ENCODE data around the gene GOLGA3.
"Not testable (repeated sequence)": the region's sequence is repeated elsewhere in the genome, so short reads cannot be mapped to it uniquely, and the experiment has no call there.

The GOLGA3 gene

DNA sequence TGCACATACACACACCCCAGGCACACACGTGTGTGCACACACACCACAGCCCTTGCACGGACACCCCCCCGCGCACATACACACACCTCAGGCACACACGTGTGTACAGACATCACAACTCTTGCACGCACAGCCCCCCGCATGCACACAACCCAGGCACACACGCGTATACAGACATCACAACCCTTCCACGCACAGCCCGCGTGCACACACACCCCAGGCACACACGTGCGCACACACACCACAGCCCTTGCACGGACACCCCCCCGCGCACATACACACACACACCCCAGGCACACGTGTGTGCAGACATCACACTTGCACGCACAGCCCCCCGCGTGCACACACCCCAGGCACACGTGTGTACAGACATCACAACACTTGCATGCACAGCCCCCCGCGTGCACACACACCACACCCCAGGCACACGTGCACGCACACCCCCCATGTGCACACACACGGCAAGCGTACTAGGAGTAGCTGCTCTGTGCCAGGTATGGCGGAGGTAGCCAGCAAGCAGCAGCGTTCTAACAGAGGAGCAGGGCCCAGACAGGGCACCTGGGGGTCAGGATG is 48.8 kb downstream of the GOLGA3 start:
- DNase-seq (ENCODE audit: low read depth in 3 of 3), result no peak

DNA sequence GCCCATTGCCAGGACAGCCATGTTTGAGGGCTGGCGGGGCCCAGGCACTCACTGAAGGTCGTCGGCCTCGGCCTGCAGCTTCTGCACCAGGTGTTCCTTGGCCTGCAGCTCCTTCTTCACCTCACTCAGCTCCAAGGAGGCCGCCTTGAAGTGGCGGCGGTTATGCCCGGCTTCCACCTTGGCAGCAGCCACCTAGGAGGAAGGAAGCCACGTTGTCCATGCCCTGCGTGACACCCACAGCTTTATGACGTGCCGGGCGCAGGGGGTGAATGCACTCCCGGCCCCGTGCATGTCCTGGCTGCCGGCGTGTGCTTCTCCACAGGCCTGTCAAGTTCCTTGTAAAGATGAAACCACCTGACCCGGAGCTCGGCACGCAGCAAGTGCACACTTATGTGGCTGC is 51.1 kb downstream of the GOLGA3 start:
- DNase-seq (ENCODE audit: low read depth in 3 of 3), result no peak

DNA sequence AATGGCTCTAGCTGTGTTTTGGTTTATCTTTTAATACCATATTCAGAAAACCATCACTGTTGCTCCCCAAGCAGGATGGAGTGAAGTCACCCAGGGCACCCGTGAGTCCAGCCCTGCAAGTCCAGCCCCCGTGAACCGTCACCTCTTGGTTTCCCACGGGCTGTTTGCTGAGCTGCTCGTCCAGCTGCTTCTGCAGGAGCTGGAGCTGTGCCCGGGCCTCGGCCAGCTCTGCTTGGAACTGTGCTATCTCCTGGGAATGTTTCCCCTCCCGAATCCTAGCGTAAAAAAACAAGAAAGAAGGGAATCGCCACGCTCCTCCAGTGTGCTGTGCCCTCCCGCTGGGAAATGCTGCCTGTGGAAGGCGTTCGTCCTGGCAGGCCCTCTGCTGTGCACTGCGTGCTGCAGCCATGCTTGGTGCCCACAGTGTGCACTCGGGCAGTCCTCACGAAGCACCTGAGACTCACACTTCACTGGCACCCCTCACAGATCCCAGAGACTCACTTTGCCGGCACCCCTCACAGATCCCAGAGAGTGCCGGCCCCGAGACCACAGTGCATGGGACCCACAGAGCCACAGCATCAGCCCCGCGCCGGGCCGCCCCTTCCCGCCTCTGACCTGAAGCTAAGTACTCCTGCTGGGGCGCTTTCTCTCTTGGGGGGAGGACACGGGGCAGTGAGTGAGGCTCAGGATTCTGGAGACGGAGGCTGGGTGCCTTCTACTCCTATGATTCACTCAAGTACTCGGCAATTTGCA is 51.7 kb downstream of the GOLGA3 start:
- DNase-seq (ENCODE audit: low read depth in 3 of 3), result no peak

DNA sequence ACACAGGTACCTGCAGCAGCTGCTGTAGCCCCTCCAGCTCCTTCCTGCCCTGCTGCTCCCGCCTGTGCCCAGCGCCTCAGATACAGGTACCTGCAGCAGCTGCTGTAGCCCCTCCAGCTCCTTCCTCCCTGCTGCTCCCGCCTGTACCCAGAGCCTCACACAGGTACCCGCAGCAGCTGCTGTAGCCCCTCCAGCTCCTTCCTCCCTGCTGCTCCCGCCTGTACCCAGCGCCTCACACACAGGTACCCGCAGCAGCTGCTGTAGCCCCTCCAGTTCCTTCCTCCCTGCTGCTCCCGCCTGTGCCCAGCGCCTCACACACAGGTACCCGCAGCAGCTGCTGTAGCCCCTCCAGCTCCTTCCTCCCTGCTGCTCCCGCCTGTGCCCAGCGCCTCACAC is 52.4 kb downstream of the GOLGA3 start:
- not testable (repeated sequence) for DNase-seq (ENCODE audit: low read depth in 3 of 3)

DNA sequence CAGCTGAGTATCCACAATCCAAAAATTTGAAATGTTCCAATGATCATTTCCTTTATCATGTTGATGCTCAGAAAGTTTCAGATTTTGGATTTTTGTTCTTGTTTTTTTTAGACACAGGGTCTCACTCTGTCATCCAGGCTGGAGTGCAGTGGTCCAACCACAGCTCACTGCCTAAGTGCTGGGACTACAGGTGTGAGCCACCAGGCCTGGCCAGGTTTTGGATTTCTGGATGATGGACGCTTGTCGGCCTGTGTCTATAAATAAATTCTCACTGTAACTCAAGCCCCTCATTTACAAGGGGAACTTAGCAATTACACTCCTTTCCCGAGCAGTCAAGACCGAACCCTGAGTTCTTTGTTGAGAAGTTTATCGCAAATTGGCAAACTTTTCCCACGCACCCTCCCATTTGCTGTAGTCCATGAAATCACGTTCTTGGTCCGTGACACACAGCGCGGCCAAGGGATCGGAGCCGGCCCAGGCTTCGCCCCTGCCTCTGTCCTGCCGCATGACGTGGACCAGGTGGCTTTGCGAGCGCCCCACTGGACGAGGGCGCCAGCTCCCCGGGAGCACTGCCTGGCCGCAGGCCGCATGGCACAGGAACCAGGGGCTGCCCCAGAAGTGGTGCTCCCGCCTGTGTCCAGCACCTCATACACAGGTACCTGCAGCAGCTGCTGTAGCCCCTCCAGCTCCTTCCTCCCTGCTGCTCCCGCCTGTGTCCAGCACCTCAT is 53.0 kb downstream of the GOLGA3 start:
- no peak for DNase-seq (ENCODE audit: low read depth in 3 of 3)

DNA sequence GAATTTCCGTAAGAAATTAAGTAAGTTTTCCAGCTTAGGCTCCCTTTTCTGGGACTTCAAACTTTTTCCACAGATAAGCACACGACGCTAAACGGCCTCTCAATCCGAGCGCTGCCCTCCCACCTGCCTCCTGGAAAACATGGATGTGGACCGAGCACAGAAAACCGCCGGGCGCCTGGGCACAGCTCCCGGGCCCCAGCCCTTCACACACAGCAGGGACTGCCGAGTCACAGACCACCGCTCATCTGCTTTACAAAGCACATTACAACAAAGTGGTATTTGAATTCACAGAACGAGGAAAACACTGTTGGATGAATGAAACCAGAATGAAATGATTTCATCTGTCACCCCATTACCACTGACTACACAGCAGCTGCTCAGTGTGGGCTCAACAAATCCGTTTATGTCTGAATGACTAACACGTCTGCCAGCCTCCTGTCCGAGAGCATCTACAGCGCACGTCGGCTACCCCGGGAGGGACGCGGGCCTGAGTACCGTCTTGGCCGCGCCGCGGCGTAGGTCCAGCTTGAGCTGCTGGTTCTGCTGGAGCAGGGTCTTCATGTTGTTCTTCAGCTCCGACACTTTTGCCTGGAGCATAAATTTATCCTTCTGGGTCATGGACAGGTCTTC is 53.9 kb downstream of the GOLGA3 start:
- DNase-seq (ENCODE audit: low read depth in 3 of 3), result no peak

DNA sequence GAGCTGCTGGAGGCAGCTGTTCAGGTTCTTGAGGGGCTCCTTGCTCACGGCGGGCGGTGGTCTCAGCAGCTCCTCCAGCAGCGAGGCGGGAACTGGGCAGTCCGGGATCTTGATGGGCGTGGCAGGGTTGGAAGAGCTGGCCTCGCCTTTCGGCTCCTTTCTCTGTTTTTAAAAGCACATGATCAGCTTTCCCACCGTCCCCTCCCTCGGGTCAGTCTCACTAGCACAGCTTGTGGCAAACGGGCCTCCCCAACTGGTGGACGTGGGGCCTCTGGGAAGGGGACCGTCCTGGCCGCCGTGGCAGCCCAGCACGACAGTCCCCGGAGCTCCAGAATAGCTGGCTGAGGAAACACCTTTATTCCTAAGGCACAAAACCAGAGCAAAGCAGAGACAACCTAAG is 54.5 kb downstream of the GOLGA3 start:
- no peak for DNase-seq (ENCODE audit: low read depth in 3 of 3)

DNA sequence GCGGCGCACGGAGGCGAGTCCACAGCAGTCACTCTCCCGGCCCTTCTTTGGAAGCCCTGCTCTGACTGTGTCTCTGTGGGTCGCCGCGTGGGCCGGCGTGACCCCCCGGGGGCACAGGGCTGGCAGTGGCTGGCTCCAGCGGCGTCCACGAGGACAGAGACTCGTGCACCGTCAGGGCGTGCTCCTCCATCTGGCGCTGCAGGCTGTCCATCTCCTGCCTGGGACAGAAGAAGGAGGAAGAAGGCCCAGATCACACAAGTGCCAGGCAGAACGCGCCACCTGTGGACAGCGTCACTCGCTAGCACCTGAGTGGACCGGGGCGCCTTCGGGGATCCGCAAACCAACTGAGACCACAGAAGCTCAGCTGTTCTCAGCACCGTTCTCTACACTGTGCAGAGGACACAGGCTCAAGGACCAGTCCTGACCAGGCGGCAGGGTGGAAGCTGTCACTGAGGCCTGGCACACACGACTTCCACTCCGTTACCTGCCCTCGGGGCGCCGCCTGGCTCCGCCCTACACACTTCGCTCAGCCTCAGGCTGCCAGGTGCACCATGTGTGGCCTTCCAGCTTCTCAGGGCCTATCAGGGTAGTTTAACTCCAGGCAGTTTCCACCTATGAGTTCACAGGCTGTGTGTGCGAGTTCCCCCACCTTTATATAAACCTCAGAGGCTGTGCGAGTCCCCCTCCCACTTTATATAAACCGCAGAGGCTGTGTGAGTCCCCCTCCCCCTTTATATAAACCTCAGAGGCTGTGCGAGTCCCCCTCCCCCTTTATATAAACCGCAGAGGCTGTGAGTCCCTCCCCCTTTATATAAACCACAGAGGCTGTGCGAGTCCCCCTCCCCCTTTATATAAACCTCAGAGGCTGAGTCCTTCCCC is 55.4 kb downstream of the GOLGA3 start:
- DNase-seq (ENCODE audit: low read depth in 3 of 3), result no peak

DNA sequence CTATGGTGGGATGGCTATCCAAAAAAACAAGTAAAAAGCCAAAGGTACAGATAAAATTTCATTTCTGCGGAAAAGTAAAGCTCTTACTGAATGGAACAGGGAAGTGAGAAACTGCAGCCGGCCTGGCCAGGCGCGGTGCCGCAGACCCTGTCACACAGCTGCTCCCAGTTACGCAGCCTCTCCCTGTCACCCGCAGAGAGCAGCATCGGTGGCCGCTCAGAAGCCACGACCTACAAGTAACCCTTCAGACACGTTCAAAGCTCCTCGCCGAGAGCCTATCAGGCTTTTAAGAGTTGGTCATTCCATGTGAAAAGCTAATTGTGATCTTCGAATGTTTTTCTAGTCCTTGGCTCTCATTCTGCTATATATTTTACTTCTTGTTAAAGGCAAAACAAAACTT is 56.1 kb downstream of the GOLGA3 start:
- DNase-seq (ENCODE audit: low read depth in 3 of 3), result no peak

DNA sequence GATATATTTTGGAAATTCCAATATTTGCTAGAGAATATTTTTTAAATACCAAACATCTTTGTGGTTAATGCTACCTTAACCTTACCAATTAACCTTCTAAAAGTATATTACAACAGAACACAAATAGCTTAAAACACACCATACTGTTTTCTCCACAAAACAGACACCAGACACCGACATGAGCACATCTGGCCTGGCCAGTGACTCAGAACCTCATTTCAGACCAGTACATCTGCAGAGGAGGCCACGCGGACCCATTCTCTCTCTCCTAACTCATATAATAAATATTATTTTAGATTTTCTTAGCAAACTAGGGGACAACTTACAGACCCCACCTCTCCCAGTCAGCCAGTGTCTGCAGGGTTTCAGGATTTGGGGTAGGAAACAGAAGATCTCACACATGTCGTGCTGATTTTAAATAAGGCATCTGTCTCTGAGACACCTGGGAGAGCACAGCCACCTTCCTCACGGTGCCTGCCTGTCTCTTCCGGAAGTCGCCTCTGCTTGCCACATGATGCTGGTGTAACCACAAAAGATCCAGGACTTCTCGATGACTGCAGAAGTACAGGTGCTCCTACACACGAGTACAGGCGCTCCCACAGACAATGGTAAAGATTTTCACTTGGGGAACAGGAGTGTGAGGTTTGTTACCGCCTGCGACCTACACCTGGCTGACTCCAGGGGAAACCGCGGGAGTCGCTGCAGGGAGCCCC is 57.4 kb downstream of the GOLGA3 start:
- no peak for DNase-seq (ENCODE audit: low read depth in 3 of 3)

DNA sequence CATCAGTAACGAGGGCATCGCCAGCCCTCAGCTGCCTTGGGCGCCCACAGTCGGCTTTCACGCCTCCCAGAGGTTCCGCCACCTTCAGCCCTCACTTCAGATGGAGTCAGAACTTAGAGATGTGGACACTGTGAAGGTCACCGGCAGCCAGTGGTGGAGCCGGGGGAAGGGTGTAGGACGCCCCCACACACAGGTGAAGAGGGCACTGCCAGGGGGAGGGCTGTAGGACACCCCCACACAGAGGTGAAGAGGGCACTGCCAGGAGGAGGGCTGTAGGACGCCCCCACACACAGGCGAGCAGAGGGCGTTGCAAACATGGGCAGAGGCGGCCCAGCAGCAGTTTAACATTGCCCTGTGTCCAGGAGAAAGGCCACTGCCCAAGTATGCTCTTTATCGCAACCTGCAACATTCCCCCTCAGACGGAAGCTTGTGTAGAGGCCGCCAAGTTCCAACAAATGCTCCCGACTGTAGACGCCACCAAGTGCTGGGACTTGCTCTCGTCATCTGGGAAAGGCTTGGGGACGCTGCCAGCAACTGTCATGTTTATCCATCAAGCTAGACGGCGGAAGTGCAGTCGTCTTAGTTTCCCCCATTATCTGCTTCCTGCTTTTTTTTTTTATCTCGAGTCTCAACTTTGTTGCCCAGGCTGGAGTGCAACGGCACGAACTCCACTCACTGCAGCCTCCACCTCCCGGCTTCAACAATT is 62.1 kb downstream of the GOLGA3 start:
- no peak for DNase-seq (ENCODE audit: low read depth in 3 of 3)

DNA sequence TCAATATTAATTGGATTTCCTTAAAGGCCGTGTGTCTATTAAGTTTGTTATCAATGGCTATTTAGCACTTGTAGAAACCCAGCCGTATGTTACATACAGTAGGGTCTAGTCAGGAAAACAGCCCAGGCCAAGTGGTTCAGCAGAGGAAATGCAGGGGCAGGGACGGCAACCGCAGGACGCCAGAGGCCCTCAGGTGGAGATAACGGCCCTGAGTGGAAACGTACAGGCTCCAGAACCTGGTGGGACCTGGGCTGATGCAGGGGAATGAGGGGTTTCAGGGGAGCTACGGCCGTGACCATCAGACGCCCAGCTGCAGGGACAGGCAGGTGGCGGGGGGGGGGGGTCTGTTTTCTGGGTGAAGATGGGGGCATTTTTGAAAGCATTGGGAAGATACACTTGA is 63.3 kb downstream of the GOLGA3 start:
- DNase-seq (ENCODE audit: low read depth in 3 of 3), result no peak

DNA sequence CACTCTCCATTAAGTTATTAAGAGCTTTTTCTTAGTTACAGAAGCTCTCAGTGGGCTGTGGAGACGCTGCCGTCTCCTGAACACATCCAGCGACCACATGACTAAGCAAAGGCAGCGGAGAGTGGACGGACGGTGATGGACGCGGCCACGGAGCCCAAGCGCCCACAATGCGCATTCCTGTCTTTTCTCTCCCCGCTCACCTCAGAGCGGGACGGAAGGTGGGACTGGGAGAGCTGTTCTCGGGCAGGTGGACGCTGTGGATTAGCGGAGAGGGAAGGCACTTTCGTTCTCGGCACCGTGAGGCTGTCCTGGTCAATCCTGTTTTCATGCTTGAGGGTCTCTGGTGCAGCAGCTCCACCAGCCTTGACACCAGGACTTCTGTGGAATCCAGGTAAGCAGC is 64.4 kb downstream of the GOLGA3 start:
- DNase-seq (ENCODE audit: low read depth in 3 of 3), result no peak

DNA sequence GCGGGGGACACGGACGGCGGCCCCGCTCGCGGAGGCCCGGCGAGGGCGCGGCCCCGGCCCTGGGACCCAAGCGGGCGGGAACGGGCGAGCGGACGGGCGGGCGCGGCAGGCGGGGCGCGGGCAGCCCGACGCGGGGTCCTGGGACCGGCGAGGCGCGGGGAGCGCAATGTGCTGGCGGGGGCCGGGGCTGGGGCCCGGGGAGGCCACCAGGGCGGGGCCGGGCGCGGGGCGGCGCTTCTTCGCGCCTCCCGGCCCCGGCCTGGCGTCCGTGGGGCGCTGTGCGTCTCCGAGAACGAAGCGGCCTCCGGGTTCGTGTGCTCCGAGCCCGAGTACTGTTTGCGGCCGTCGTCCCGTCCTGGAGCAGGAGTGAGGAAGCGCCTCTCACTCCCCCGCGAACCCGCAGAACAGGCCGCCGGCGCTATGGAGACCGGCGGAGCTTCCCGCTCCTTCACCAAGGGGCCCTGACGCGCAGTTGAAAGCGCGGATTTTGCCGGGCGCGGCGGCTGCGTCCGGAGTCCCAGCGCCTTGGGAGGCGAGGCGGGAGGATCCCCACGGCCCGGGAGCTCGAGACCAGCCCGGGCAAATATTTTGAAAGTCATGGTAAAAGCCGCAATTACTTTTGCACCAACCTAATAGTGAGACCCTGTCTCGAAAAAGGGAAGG is 66.6 kb downstream of the GOLGA3 start:
- DNase-seq (ENCODE audit: low read depth in 3 of 3), result peak; percentile 70 to 84 (median 72)

DNA sequence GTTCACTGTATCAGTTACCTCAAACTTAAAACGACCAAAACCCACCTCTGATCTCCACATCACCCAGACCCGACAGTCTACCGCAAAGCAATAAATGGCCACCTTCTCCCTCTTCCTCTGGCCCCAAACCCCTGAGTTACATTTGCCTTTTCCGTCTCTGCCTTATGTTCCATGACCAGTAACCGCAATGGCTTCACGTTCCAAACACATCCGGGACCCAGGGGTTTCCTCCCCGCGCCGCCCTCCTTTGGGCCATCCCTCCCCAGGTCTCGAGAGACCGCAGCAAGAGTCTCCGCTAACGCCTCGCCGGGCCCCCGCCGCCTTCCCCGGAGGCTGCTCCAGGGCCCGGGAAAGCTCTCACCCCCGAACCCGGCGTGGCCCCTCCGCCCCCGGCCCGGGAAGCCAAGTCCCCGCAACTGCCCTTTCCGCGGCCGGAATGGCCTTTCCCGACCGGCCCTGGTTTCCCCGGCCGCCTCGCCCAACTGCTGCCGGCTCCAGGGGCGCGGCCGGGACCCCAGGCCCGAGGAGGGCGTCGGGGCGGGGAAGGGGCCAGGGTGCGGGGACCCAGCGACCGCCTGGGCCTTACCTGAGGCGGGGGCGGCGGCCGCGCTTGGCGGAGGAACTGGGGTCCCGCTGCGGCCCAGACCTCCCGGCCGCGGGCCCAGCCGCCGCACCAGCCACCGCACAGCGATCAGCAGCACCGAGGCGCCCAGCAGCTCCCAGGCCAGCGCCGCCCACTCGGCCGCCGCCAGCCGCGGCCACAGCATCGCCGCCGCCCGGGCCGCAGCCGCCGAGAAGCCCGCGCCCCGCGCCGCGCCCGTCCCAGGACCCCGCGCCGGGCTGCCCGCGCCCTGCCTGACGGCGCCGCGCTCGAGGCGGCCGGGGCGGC is 67.4 kb downstream of the GOLGA3 start, which contains the start of gene ANKLE2:
Gene ANKLE2 (minus strand): TSS at position 801 of the 889 bp plus-strand sequence. CDS start 34 bp downstream, at position 767.
- peak; percentile 50 to 62 (median 61) for DNase-seq (ENCODE audit: low read depth in 3 of 3)

DNA sequence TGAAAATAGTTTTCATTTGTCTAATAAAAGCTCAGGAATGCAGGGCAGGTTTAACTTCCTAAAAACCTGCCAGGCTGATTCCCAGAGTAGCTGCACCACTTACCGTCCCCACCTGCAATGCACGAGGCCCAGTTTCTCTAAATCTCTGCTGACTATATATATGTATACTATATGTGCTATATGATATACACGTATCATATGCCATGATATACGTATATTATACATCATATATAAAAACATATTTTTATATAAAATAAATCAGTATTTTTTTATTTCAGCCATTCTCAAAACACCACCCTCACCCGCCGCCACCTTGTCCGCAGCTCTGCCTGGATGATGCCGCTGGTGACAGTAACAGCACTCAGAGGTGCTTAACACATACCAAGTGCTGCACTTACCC is 69.3 kb downstream of the GOLGA3 start:
- DNase-seq (ENCODE audit: low read depth in 3 of 3), result no peak

DNA sequence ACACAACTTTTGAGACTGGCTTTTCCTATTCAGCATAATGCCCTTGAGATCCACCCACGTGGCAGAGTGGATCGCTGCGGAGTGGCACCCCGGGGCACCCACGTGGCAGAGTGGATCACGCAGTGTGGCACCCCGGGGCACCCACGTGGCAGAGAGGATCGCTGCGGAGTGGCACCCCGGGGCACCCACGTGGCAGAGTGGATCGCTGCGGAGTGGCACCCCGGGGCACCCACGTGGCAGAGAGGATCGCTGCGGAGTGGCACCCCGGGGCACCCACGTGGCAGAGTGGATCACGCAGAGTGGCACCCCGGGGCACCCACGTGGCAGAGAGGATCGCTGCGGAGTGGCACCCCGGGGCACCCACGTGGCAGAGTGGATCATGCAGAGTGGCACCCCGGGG is 69.8 kb downstream of the GOLGA3 start:
- DNase-seq (ENCODE audit: low read depth in 3 of 3), result not testable (repeated sequence)

DNA sequence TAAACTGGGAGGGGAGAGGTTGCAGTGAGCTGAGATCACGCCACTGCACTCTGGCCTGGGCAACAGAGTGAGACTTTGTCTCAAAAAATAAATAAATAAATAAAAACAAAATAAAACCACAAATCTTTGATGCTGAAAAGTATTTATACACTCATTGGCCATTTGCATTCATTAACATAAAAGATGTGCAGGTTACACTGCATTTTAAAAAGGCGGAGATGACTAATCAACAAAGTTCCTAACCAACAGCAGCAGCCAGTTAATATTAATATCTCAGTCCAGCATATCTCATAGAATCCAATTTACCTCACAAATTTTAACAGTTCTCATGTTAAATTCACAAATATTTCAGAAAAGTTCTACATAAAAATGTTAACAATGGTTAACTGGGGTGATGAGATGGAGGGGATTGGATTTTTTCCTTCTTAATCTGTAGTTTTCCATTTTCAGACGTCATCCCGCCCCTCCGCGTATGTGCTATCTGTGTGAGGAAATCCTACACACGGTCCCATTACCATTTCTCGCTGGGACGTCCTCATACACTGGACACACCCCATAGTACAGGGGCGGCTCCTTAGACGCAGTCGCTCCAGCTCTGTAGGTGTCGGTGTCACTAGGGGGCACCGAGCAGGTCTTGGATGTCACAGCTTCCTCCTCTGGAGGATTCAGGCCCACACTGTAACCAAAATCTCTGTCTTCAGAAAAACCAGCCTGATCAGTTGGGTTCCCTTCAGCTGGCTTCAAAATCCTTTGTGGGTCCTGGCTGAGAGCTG is 74.3 kb downstream of the GOLGA3 start:
- DNase-seq (ENCODE audit: low read depth in 3 of 3), result no peak

Data from stimulated activated CD4-positive, alpha-beta T cell treated with anti-CD3 and anti-CD28 coated beads, TNF-alpha, amount 100 ng/mL, for 48 hours (primary cell).